ENCODE data around the gene SARDH. TPM values are rescaled to one million over a fixed set of nuclear protein-coding genes. Genes with fewer than 3 reads are reported as not detected.

The SARDH gene
- total RNA-seq, 1 donor = 0.18 TPM

DNA sequence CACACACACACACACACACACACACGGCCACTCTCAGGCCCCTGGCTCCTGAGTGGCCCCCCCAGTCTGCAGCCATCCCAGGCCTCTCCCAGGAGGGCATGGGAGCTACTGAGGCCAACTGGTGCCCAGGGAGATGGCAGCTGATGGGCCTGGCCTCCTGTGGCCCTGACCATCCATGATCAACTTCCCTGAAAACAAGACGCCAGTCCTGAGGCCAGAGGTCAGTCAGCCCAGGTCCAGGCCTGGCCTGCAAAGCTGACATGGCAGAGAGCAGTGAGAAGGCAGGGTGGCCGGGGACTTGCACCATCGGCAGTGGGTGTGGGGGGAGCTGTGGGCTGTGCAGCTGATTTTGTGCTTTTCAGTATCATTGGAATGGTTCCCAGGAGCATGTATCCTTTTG is 47.0 kb downstream of the SARDH start:
- no peak for TF ChIP-seq CTCF (IDR thresholded peaks at IDR 0.05; ENCODE audit: insufficient read depth, low read length)
- no peak overlapping the region for H3K4me3 ChIP-seq (ENCODE audit: low read depth, low read length)
- DNase-seq (ENCODE audit: low read depth) = no peak

GRCh38 chr9:133690081-133690561 is 48.0 kb downstream of the SARDH start:
- TF ChIP-seq CTCF (IDR thresholded peaks at IDR 0.05; ENCODE audit: insufficient read depth, low read length) = no peak
- no peak overlapping the region for H3K4me3 ChIP-seq (ENCODE audit: low read depth, low read length)
- no peak for DNase-seq (ENCODE audit: low read depth)

GRCh38 chr9:133689151-133689763 is 48.9 kb downstream of the SARDH start:
- no peak for DNase-seq (ENCODE audit: low read depth)
- no peak overlapping the region for H3K4me3 ChIP-seq (ENCODE audit: low read depth, low read length)
- no peak for TF ChIP-seq CTCF (IDR thresholded peaks at IDR 0.05; ENCODE audit: insufficient read depth, low read length)

GRCh38 chr9:133687856-133688761 is 50.0 kb downstream of the SARDH start:
- TF ChIP-seq CTCF (IDR thresholded peaks at IDR 0.05; ENCODE audit: insufficient read depth, low read length) = no peak
- DNase-seq (ENCODE audit: low read depth) = no peak
- H3K4me3 ChIP-seq (ENCODE audit: low read depth, low read length) = no peak overlapping the region

DNA sequence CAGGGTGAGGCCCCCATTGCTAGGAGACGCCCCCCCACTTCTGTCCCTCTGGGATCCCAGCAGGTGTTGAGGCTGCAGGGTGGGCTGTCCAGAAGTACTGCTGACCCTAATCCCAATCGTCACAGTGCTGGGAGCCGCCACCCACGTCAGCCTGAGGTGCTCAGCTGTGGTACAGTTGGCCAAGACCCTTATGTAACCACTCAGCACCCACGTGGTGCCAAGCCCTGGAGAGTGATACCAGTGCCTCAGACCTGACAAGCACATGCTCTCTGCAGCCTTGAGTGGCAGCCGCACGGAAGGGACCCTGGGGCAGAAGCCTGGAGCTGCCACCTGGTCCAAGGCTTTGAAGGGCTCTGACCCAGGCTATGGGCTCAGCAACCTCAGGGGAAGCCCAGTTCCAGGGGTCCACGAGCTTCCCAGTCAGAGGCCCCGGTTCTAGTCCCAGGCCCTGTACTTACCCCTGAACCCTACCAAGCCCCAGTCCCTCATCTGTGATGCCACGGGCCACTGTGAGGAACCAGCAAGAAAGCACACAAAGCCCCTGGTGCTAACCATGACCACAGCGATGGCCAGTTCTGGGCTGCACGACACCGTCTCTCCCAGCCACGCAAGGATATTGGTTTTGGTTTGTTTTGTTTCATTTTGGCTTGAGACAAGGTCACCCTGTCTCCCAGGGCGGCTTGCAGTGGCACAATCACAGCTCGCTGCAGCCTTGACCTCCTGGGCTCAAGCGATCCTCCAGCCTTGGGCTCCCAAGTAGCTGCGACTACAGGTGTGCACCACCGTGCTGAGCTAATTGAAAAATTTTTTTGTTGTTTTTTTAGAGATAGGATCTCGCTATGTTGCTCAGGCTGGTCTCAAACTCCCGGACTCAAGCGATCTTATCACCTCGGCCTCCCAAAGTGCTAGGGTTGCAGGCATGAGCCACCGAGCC is 51.2 kb downstream of the SARDH start:
- no peak for TF ChIP-seq CTCF (IDR thresholded peaks at IDR 0.05; ENCODE audit: insufficient read depth, low read length)
- no peak overlapping the region for H3K4me3 ChIP-seq (ENCODE audit: low read depth, low read length)
- no peak for DNase-seq (ENCODE audit: low read depth)
